Left lung (tissue), 10 donors: Measurements from ENCODE around the gene TRPM4. TPM values are rescaled to one million over a fixed set of nuclear protein-coding genes. Genes with fewer than 3 reads are reported as not detected.
A peak's percentile ranks its signal among the peaks of the same experiment; 100 is the strongest.

ENCODE experiments used
- ATAC-seq: fragments of 200-7000 bp; cut with Tn5 transposase; one replicate; pipeline ENCODE4 v1.9.1; 2020; ENCODE audit warnings: moderate library complexity
- DNase-seq, 4 donors: peaks; one replicate each; pipeline ENCODE4 v3.0.0-alpha.2; 2013 to 2020
- H3K27ac ChIP-seq, 2 donors: fragments of 200-600 bp; sonication (generic) in 1 of 2; one replicate each; pipeline versions ENCODE4 v1.5.0 to v1.8.0; 2020 to 2021
- H3K27me3 ChIP-seq, 2 donors: fragments of 200-600 bp; sonication (generic) in 1 of 2; one replicate each; pipeline versions ENCODE4 v1.5.0 to v1.8.0; 2020 to 2021
- H3K36me3 ChIP-seq, 2 donors: fragments of 200-600 bp; sonication (generic) in 1 of 2; one replicate each; pipeline versions ENCODE4 v1.5.0 to v1.8.0; 2020 to 2021
- H3K4me1 ChIP-seq, 2 donors: fragments of 200-600 bp; one replicate each; pipeline ENCODE4 v1.8.0; 2021
- H3K4me3 ChIP-seq, 2 donors: fragments of 200-600 bp; sonication (generic) in 1 of 2; one replicate each; pipeline versions ENCODE4 v1.5.0 to v1.8.0; 2020 to 2021; ENCODE audit warnings: mild to moderate bottlenecking in 1 of 2
- H3K9me3 ChIP-seq, 2 donors: fragments of 200-600 bp; sonication (generic) in 1 of 2; one replicate each; pipeline versions ENCODE4 v1.5.0 to v1.8.0; 2020 to 2021
- CTCF ChIP-seq, 2 donors: fragments of 200-600 bp; sonication (generic) in 1 of 2; IDR thresholded peaks; one replicate each; pipeline versions ENCODE4 v1.5.0 to v1.8.0; 2021; ENCODE audit warnings: antibody characterized with exemption in 2 of 2
- intact Hi-C, 2 donors: fragments of 100-400 bp; cut with DNase I; formaldehyde crosslinking; loops; one replicate each; pipeline versions ENCODE4 v1.11.2 to v1.14.2; 2022
- polyA plus RNA-seq, 6 donors: library from polyadenylated mRNA; unstranded; fragments of 120-200 nt; gene quantifications; one replicate each; pipeline ENCODE4 v1.2.1, GENCODE V29; 2013; ENCODE audit not compliant: insufficient read length in 6 of 6
- total RNA-seq, 2 donors: library from RNA; stranded (reverse); fragmentation: NEBNext Ultra II Directional; extraction: Animal tissue kit (Norgen Biotek cat#: 25700); gene quantifications; one replicate each; pipeline ENCODE4 v1.2.1, GENCODE V29; 2021
- donor health status: DM: no; HTN: yes; CAD: no.
- donor health status: DM: no; HTN: no; CAD: no.

The TRPM4 gene
- total and polyA plus RNA-seq, 8 donors = 14.3 to 61.7 (median 29.7) TPM

- H3K4me1 ChIP-seq = no peaks in the 10 kb centered on the region
- H3K9me3 ChIP-seq = no peaks in the 10 kb centered on the region
- peaks cover 0 to 23% of the 10 kb centered on the region in 2 donors for H3K36me3 ChIP-seq
- H3K27me3 ChIP-seq = no peaks in the 10 kb centered on the region
- no peak for DNase-seq
- ATAC-seq = no peak
- H3K4me3 ChIP-seq = no peak overlapping the region
- no peak for TF ChIP-seq CTCF (IDR thresholded peaks at IDR 0.05)
- H3K27ac ChIP-seq = peak overlapping the region; percentile 47 to 65
- intact Hi-C loops = no loop called here
Measured at GRCh38 chr19:49189259-49189658, 31.7 kb downstream of the TRPM4 start.

GRCh38 chr19:49190781-49191180, 33.2 kb downstream of the TRPM4 start:
- DNase-seq = no peak
- Histone ChIP-seq H3K4me3 (no peak overlapping the region), H3K4me1 (no peaks in the 10 kb centered on the region), H3K27ac (peak overlapping the region in 1 of 2 donors; percentile 65), H3K27me3 (no peaks in the 10 kb centered on the region), H3K36me3 (peaks cover 0 to 23% of the 10 kb centered on the region in 2 donors), H3K9me3 (no peaks in the 10 kb centered on the region)
- TF ChIP-seq CTCF (IDR thresholded peaks at IDR 0.05) = no peak
- intact Hi-C loops = no loop called here
- no peak for ATAC-seq

GRCh38 chr19:49193822-49194394, 36.3 kb downstream of the TRPM4 start:
- Histone ChIP-seq H3K9me3 (no peaks in the 10 kb centered on the region), H3K36me3 (peaks cover 0 to 13% of the 10 kb centered on the region in 2 donors), H3K27me3 (no peaks in the 10 kb centered on the region), H3K4me1 (peaks cover 0 to 11% of the 10 kb centered on the region in 2 donors), H3K4me3 (no peak overlapping the region), H3K27ac (no peak overlapping the region)
- DNase-seq (no peak), ATAC-seq (no peak)
- no peak for TF ChIP-seq CTCF (IDR thresholded peaks at IDR 0.05)
- intact Hi-C loops = no loop called here

- Histone ChIP-seq H3K27me3 (no peaks in the 10 kb centered on the region), H3K27ac (no peak overlapping the region), H3K4me3 (no peak overlapping the region), H3K36me3 (peaks cover 0 to 11% of the 10 kb centered on the region in 2 donors), H3K4me1 (peaks cover 0 to 14% of the 10 kb centered on the region in 2 donors), H3K9me3 (no peaks in the 10 kb centered on the region)
- no peak for TF ChIP-seq CTCF (IDR thresholded peaks at IDR 0.05)
- DNase-seq = no peak
- no peak for ATAC-seq
- intact Hi-C loops = no loop called here
Measured at GRCh38 chr19:49194408-49194807, 36.8 kb downstream of the TRPM4 start.

GRCh38 chr19:49196527-49197240, 39.1 kb downstream of the TRPM4 start:
- H3K4me1 ChIP-seq = peaks cover 0 to 17% of the 10 kb centered on the region in 2 donors
- no peaks in the 10 kb centered on the region for H3K27me3 ChIP-seq
- peak in 2 of 4 donors; percentile 16 to 72 for DNase-seq
- no peak overlapping the region for H3K4me3 ChIP-seq
- peaks cover 0 to 15% of the 10 kb centered on the region in 2 donors for H3K36me3 ChIP-seq
- intact Hi-C loops = no loop called here
- H3K9me3 ChIP-seq = no peaks in the 10 kb centered on the region
- TF ChIP-seq CTCF (IDR thresholded peaks at IDR 0.05) = no peak
- peak overlapping the region in 1 of 2 donors; percentile 33 for H3K27ac ChIP-seq
- peak; percentile 24 for ATAC-seq
